PC-3 (cell line): Measurements from ENCODE around the gene PAQR4. TPM values are rescaled to one million over a fixed set of nuclear protein-coding genes. Genes with fewer than 3 reads are reported as not detected.
A peak's percentile ranks its signal among the peaks of the same experiment; 100 is the strongest.

Source experiments
- ATAC-seq: fragments of 200-7000 bp; cut with Tn5 transposase; 2 replicates; pipeline ENCODE4 v1.9.1; 2020; ENCODE audit warnings: mild to moderate bottlenecking, moderate library complexity
- BruUV-seq: library from RNA; stranded (reverse); fragments of 400-500 nt; replicated peaks from 2 replicates; lab custom pipeline; 2021; lab: Mats Ljungman, UMichigan
- CTCF ChIA-PET: fragments of 300-600 bp; sonication (Branson Sonifier 250); formaldehyde crosslinking; loops from one replicate; lab custom pipeline; 2022; ENCODE audit warnings: antibody characterized with exemption; lab: Charles Lee
- POLR2A ChIA-PET: fragments of 300-600 bp; sonication (Branson Sonifier 250); formaldehyde crosslinking; loops from one replicate; lab custom pipeline; 2022; ENCODE audit warnings: antibody characterized with exemption; ENCODE audit not compliant: unreplicated experiment; lab: Charles Lee
- DNase-seq: peaks from one replicate; pipeline ENCODE4 v3.0.0-alpha.2; 2015
- H2AFZ ChIP-seq: fragments of 300-600 bp; sonication (generic); 2 replicates; pipeline ENCODE4 v1.6.0; 2016; ENCODE audit warnings: antibody characterized with exemption, low read length
- H3F3A ChIP-seq: fragments of 300-600 bp; sonication (generic); one replicate; pipeline ENCODE4 v1.6.0; 2017; ENCODE audit warnings: antibody characterized with exemption, low read length, control low read depth, mild to moderate bottlenecking; ENCODE audit not compliant: unreplicated experiment
- H3K27ac ChIP-seq: fragments of 300-600 bp; sonication (generic); 2 replicates; pipeline ENCODE4 v1.5.1; 2016; ENCODE audit warnings: mild to moderate bottlenecking, low read length
- H3K27me3 ChIP-seq: fragments of 300-600 bp; sonication (generic); 2 replicates; pipeline ENCODE4 v1.6.1; 2016; ENCODE audit warnings: low read length, mixed read lengths
- H3K36me3 ChIP-seq: fragments of 300-600 bp; sonication (generic); 2 replicates; pipeline ENCODE4 v1.6.1; 2016; ENCODE audit warnings: low read depth, mixed run types, low read length, mixed read lengths
- H3K4me1 ChIP-seq: fragments of 300-600 bp; sonication (generic); 2 replicates; pipeline ENCODE4 v1.5.1; 2016; ENCODE audit warnings: low read length; ENCODE audit not compliant: insufficient read depth
- H3K4me2 ChIP-seq: fragments of 300-600 bp; sonication (generic); 2 replicates; pipeline ENCODE4 v1.6.0; 2016; ENCODE audit warnings: low read length
- H3K4me3 ChIP-seq: fragments of 300-600 bp; sonication (generic); 2 replicates; pipeline ENCODE4 v1.5.1; 2016; ENCODE audit warnings: mild to moderate bottlenecking, low read length, mixed read lengths
- H3K79me2 ChIP-seq: fragments of 300-600 bp; sonication (generic); 2 replicates; pipeline ENCODE4 v1.6.1; 2017; ENCODE audit warnings: low read length, mixed read lengths
- H3K9ac ChIP-seq: fragments of 300-600 bp; sonication (generic); 2 replicates; pipeline ENCODE4 v1.6.0; 2016; ENCODE audit warnings: mild to moderate bottlenecking, low read length
- H3K9me2 ChIP-seq: fragments of 300-600 bp; sonication (generic); replicated peaks from 2 replicates; pipeline ENCODE4 v1.6.1; 2016; ENCODE audit warnings: mixed run types, low read length, mixed read lengths
- H3K9me3 ChIP-seq: fragments of 300-600 bp; sonication (generic); 2 replicates; pipeline ENCODE4 v1.6.1; 2016; ENCODE audit warnings: low read length, mixed read lengths
- H4K20me1 ChIP-seq: fragments of 300-600 bp; sonication (generic); 2 replicates; pipeline ENCODE4 v1.6.1; 2016; ENCODE audit warnings: low read length, mixed read lengths
- EZH2 ChIP-seq: fragments of 300-600 bp; sonication (generic); IDR thresholded peaks from one replicate; pipeline ENCODE4 v1.6.1; 2017; ENCODE audit warnings: antibody characterized with exemption, mild to moderate bottlenecking, low read length; ENCODE audit not compliant: unreplicated experiment
- EZH2phosphoT487 ChIP-seq: fragments of 300-600 bp; sonication (generic); IDR thresholded peaks from 2 replicates; pipeline ENCODE4 v1.6.1; 2018; ENCODE audit warnings: mild to moderate bottlenecking, antibody characterized with exemption, low read length, borderline replicate concordance
- intact Hi-C: fragments of 100-400 bp; cut with micrococcal nuclease; formaldehyde crosslinking; loops from 2 replicates; pipeline ENCODE4 v1.9.0; 2023
- total RNA-seq: library from RNA; depleted of rRNA; stranded (reverse); fragments of >200 nt; gene quantifications from 2 replicates; pipeline ENCODE4 v1.2.3, GENCODE V29; 2014
- TF ChIP-seq, protein P1 (sequence below): fragments of 300-600 bp; sonication (generic); conservative IDR thresholded peaks from 2 replicates; pipeline ENCODE4 v1.5.1; 2017; ENCODE audit warnings: antibody characterized with exemption, low read depth, mild to moderate bottlenecking, low read length

The PAQR4 gene
- total RNA-seq, 1 experiment from 2014 or later, result 37.9 TPM

DNA sequence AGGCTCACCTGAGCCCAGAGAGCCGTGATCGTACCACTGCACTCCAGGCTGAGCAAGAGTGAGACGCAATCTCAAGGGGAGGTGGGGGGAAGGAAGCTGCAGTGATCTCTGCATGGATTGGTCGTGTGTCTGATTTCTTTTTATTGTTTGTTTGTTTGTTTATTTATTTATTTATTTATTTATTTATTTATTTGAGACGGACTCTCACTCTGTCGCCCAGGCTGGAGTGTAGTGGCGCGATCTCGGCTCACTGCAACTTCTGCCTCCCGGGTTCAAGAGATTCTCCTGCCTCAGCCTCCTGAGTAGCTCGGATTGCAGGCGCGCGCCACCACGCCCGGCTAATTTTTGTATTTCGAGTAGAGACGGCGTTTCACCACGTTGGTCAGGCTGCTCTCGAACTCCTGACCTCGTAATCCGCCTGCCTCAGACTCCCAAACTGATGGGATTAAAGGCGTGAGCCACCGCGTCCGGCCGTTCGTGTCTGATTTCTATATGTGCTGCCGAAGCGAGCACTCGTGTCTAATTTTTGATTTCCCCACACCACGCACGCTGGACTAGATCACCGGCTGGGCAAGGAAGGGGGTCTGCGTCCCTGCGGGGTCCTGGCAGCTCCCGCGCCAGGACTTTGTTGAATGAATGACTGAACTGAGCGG lies 50.6 kb downstream of the PAQR4 start:
- H3K4me1 ChIP-seq, result peaks cover 18% of the 10 kb centered on the region
- peaks cover 10% of the 10 kb centered on the region for H3K36me3 ChIP-seq
- H3K9me2 ChIP-seq, result no peaks in the 10 kb centered on the region
- H3K27me3 ChIP-seq, result no peaks in the 10 kb centered on the region
- H3K27ac ChIP-seq, result no peak overlapping the region
- H3F3A ChIP-seq, result no peaks in the 10 kb centered on the region
- H3K9ac ChIP-seq, result peak overlapping the region; percentile 91
- BruUV-seq, result no TSS peak
- POLR2A ChIA-PET, result interaction anchor here (0.6 to 1.7 kb wide), 7 partner anchors 8 to 1607 kb away, joined by 3 to 18 read pairs (median 5); partner anchors contain the start of genes NUBP2 and SPSB3
- H4K20me1 ChIP-seq, result no peaks in the 10 kb centered on the region
- H3K4me2 ChIP-seq, result peak overlapping the region; percentile 99
- intact Hi-C loops, result no loop called here
- H2AFZ ChIP-seq, result peak overlapping the region; percentile 79
- no peaks in the 10 kb centered on the region for H3K9me3 ChIP-seq
- H3K79me2 ChIP-seq, result peaks cover 12% of the 10 kb centered on the region
- ATAC-seq (no peak), DNase-seq (no peak)
- peak overlapping the region; percentile 94 for H3K4me3 ChIP-seq
- CTCF ChIA-PET, result interaction anchor here (0.6 to 1.2 kb wide), 4 partner anchors 8 to 1678 kb away, joined by 3 to 5 read pairs (median 4); no protein-coding TSS in a partner anchor
- TF ChIP-seq EZH2, result no peak
- TF ChIP-seq EZH2phosphoT487, result no peak
- TF ChIP-seq, protein P1, sequence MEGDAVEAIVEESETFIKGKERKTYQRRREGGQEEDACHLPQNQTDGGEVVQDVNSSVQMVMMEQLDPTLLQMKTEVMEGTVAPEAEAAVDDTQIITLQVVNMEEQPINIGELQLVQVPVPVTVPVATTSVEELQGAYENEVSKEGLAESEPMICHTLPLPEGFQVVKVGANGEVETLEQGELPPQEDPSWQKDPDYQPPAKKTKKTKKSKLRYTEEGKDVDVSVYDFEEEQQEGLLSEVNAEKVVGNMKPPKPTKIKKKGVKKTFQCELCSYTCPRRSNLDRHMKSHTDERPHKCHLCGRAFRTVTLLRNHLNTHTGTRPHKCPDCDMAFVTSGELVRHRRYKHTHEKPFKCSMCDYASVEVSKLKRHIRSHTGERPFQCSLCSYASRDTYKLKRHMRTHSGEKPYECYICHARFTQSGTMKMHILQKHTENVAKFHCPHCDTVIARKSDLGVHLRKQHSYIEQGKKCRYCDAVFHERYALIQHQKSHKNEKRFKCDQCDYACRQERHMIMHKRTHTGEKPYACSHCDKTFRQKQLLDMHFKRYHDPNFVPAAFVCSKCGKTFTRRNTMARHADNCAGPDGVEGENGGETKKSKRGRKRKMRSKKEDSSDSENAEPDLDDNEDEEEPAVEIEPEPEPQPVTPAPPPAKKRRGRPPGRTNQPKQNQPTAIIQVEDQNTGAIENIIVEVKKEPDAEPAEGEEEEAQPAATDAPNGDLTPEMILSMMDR, result no peak

DNA sequence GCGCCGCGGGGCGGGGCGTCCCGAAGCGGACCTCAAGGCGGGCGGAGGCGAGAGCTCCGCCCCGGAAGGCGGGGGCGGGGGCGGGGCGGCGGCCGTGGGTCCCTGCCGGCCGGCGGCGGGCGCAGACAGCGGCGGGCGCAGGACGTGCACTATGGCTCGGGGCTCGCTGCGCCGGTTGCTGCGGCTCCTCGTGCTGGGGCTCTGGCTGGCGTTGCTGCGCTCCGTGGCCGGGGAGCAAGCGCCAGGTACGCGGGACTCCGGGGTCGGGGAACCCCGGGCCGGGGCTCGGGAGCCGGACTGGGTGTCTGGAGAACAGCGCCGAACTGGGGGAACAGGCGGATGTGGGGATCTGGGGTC lies 51.1 kb downstream of the PAQR4 start, which contains the start of gene TNFRSF12A:
TNFRSF12A (plus strand) TSS at position 122 of the 357 bp plus-strand sequence; CDS start at position 152, 30 bp downstream.
- TF ChIP-seq, protein P1, result no peak
- no peak for TF ChIP-seq EZH2
- no peak for TF ChIP-seq EZH2phosphoT487
- peaks cover 10% of the 10 kb centered on the region for H3K36me3 ChIP-seq
- H3K27ac ChIP-seq, result peak within 1 kb of the TSS; percentile 100
- no peaks in the 10 kb centered on the region for H3F3A ChIP-seq
- no peaks in the 10 kb centered on the region for H3K9me3 ChIP-seq
- DNase-seq, result peak; percentile 79
- CTCF ChIA-PET, result interaction anchor here (0.6 to 1.2 kb wide), 4 partner anchors 8 to 1678 kb away, joined by 3 to 5 read pairs (median 4); no protein-coding TSS in a partner anchor
- no peaks in the 10 kb centered on the region for H3K9me2 ChIP-seq
- H3K79me2 ChIP-seq, result peaks cover 12% of the 10 kb centered on the region
- POLR2A ChIA-PET, result interaction anchor here (0.6 to 1.7 kb wide), 7 partner anchors 8 to 1606 kb away, joined by 3 to 18 read pairs (median 5); partner anchors contain the start of genes NUBP2 and SPSB3
- H3K4me2 ChIP-seq, result peak within 1 kb of the TSS; percentile 99
- H3K9ac ChIP-seq, result peak within 1 kb of the TSS; percentile 91
- no peaks in the 10 kb centered on the region for H3K27me3 ChIP-seq
- peaks cover 18% of the 10 kb centered on the region for H3K4me1 ChIP-seq
- BruUV-seq, result no TSS peak
- peak within 1 kb of the TSS; percentile 79 for H2AFZ ChIP-seq
- H3K4me3 ChIP-seq, result peak within 1 kb of the TSS; percentile 94
- intact Hi-C loops, result no loop called here
- peak; percentile 3 for ATAC-seq
- no peaks in the 10 kb centered on the region for H4K20me1 ChIP-seq
